ENCODE data around the gene ECSCR.
"Not testable (repeated sequence)": the region's sequence is repeated elsewhere in the genome, so short reads cannot be mapped to it uniquely, and the experiment has no call there.

Gene ECSCR
- total RNA-seq, result 0 reads per million in 3 donors

GRCh38 chr5:139462586-139463276 is at the start of gene ECSCR:
Gene ECSCR (minus strand): TSS chr5:139462743. CDS start chr5:139462670, 73 bp downstream.
- Histone ChIP-seq H3K4me1 (ENCODE audit: control insufficient read depth, insufficient read depth, low read length, poor library complexity, severe bottlenecking) (peaks cover 26% of the 10 kb centered on the region), H3K4me3 (ENCODE audit: insufficient read depth, low read depth, low read length, poor library complexity, severe bottlenecking) (no peak within 1 kb of the TSS), H3K9me3 (ENCODE audit: control insufficient read depth, low read length) (no peaks in the 10 kb centered on the region), H3K27me3 (replicated peaks; ENCODE audit: control insufficient read depth, insufficient read depth, low read length, poor library complexity, severe bottlenecking) (no peaks in the 10 kb centered on the region), H3K36me3 (ENCODE audit: control insufficient read depth, insufficient read depth, low read length) (no peaks in the 10 kb centered on the region), H3K27ac (ENCODE audit: insufficient read depth, low read length, poor library complexity, severe bottlenecking) (no peak within 1 kb of the TSS)
- DNase-seq, result no peak

- not testable (repeated sequence) for H3K9me3 ChIP-seq (ENCODE audit: control insufficient read depth, low read length); H3K27me3 ChIP-seq (replicated peaks; ENCODE audit: control insufficient read depth, insufficient read depth, low read length, poor library complexity, severe bottlenecking); H3K36me3 ChIP-seq (ENCODE audit: control insufficient read depth, insufficient read depth, low read length); H3K4me1 ChIP-seq (ENCODE audit: control insufficient read depth, insufficient read depth, low read length, poor library complexity, severe bottlenecking); H3K4me3 ChIP-seq (ENCODE audit: insufficient read depth, low read depth, low read length, poor library complexity, severe bottlenecking); H3K27ac ChIP-seq (ENCODE audit: insufficient read depth, low read length, poor library complexity, severe bottlenecking); DNase-seq
These were observed 42.2 kb upstream of the ECSCR start for GRCh38 chr5:139504722-139505121.

- DNase-seq; H3K36me3 ChIP-seq (ENCODE audit: control insufficient read depth, insufficient read depth, low read length); H3K9me3 ChIP-seq (ENCODE audit: control insufficient read depth, low read length); H3K27ac ChIP-seq (ENCODE audit: insufficient read depth, low read length, poor library complexity, severe bottlenecking); H3K27me3 ChIP-seq (replicated peaks; ENCODE audit: control insufficient read depth, insufficient read depth, low read length, poor library complexity, severe bottlenecking); H3K4me3 ChIP-seq (ENCODE audit: insufficient read depth, low read depth, low read length, poor library complexity, severe bottlenecking); H3K4me1 ChIP-seq (ENCODE audit: control insufficient read depth, insufficient read depth, low read length, poor library complexity, severe bottlenecking): not testable (repeated sequence)
These were observed 41.3 kb upstream of the ECSCR start for GRCh38 chr5:139503879-139504278.

- not testable (repeated sequence) for H3K4me1 ChIP-seq (ENCODE audit: control insufficient read depth, insufficient read depth, low read length, poor library complexity, severe bottlenecking); H3K27me3 ChIP-seq (replicated peaks; ENCODE audit: control insufficient read depth, insufficient read depth, low read length, poor library complexity, severe bottlenecking); H3K4me3 ChIP-seq (ENCODE audit: insufficient read depth, low read depth, low read length, poor library complexity, severe bottlenecking); H3K9me3 ChIP-seq (ENCODE audit: control insufficient read depth, low read length); H3K27ac ChIP-seq (ENCODE audit: insufficient read depth, low read length, poor library complexity, severe bottlenecking); H3K36me3 ChIP-seq (ENCODE audit: control insufficient read depth, insufficient read depth, low read length); DNase-seq
These were observed 40.7 kb upstream of the ECSCR start for GRCh38 chr5:139503036-139503817.

GRCh38 chr5:139501381-139501780 is 38.8 kb upstream of the ECSCR start:
- Histone ChIP-seq H3K27ac (ENCODE audit: insufficient read depth, low read length, poor library complexity, severe bottlenecking) (no peak overlapping the region), H3K4me1 (ENCODE audit: control insufficient read depth, insufficient read depth, low read length, poor library complexity, severe bottlenecking) (no peaks in the 10 kb centered on the region), H3K9me3 (ENCODE audit: control insufficient read depth, low read length) (no peaks in the 10 kb centered on the region), H3K36me3 (ENCODE audit: control insufficient read depth, insufficient read depth, low read length) (no peaks in the 10 kb centered on the region), H3K27me3 (replicated peaks; ENCODE audit: control insufficient read depth, insufficient read depth, low read length, poor library complexity, severe bottlenecking) (no peaks in the 10 kb centered on the region), H3K4me3 (ENCODE audit: insufficient read depth, low read depth, low read length, poor library complexity, severe bottlenecking) (no peak overlapping the region)
- no peak for DNase-seq

- DNase-seq, result no peak
- Histone ChIP-seq H3K27ac (ENCODE audit: insufficient read depth, low read length, poor library complexity, severe bottlenecking) (no peak overlapping the region), H3K4me3 (ENCODE audit: insufficient read depth, low read depth, low read length, poor library complexity, severe bottlenecking) (no peak overlapping the region), H3K36me3 (ENCODE audit: control insufficient read depth, insufficient read depth, low read length) (no peaks in the 10 kb centered on the region), H3K9me3 (ENCODE audit: control insufficient read depth, low read length) (no peaks in the 10 kb centered on the region), H3K27me3 (replicated peaks; ENCODE audit: control insufficient read depth, insufficient read depth, low read length, poor library complexity, severe bottlenecking) (no peaks in the 10 kb centered on the region), H3K4me1 (ENCODE audit: control insufficient read depth, insufficient read depth, low read length, poor library complexity, severe bottlenecking) (no peaks in the 10 kb centered on the region)
These were observed 33.3 kb upstream of the ECSCR start for GRCh38 chr5:139495638-139496435.

- Histone ChIP-seq H3K4me3 (ENCODE audit: insufficient read depth, low read depth, low read length, poor library complexity, severe bottlenecking) (no peak overlapping the region), H3K9me3 (ENCODE audit: control insufficient read depth, low read length) (no peaks in the 10 kb centered on the region), H3K36me3 (ENCODE audit: control insufficient read depth, insufficient read depth, low read length) (no peaks in the 10 kb centered on the region), H3K27ac (ENCODE audit: insufficient read depth, low read length, poor library complexity, severe bottlenecking) (no peak overlapping the region), H3K4me1 (ENCODE audit: control insufficient read depth, insufficient read depth, low read length, poor library complexity, severe bottlenecking) (no peaks in the 10 kb centered on the region), H3K27me3 (replicated peaks; ENCODE audit: control insufficient read depth, insufficient read depth, low read length, poor library complexity, severe bottlenecking) (no peaks in the 10 kb centered on the region)
- DNase-seq, result no peak
These were observed 32.3 kb upstream of the ECSCR start for GRCh38 chr5:139494832-139495231.

GRCh38 chr5:139494256-139494655 is 31.7 kb upstream of the ECSCR start:
- DNase-seq, result no peak
- no peaks in the 10 kb centered on the region for H3K36me3 ChIP-seq (ENCODE audit: control insufficient read depth, insufficient read depth, low read length)
- no peaks in the 10 kb centered on the region for H3K27me3 ChIP-seq (replicated peaks; ENCODE audit: control insufficient read depth, insufficient read depth, low read length, poor library complexity, severe bottlenecking)
- no peak overlapping the region for H3K4me3 ChIP-seq (ENCODE audit: insufficient read depth, low read depth, low read length, poor library complexity, severe bottlenecking)
- no peaks in the 10 kb centered on the region for H3K4me1 ChIP-seq (ENCODE audit: control insufficient read depth, insufficient read depth, low read length, poor library complexity, severe bottlenecking)
- no peaks in the 10 kb centered on the region for H3K9me3 ChIP-seq (ENCODE audit: control insufficient read depth, low read length)
- no peak overlapping the region for H3K27ac ChIP-seq (ENCODE audit: insufficient read depth, low read length, poor library complexity, severe bottlenecking)

- DNase-seq, result no peak
- Histone ChIP-seq H3K4me3 (ENCODE audit: insufficient read depth, low read depth, low read length, poor library complexity, severe bottlenecking) (no peak overlapping the region), H3K36me3 (ENCODE audit: control insufficient read depth, insufficient read depth, low read length) (no peaks in the 10 kb centered on the region), H3K27me3 (replicated peaks; ENCODE audit: control insufficient read depth, insufficient read depth, low read length, poor library complexity, severe bottlenecking) (no peaks in the 10 kb centered on the region), H3K4me1 (ENCODE audit: control insufficient read depth, insufficient read depth, low read length, poor library complexity, severe bottlenecking) (peaks cover 4% of the 10 kb centered on the region), H3K27ac (ENCODE audit: insufficient read depth, low read length, poor library complexity, severe bottlenecking) (no peak overlapping the region), H3K9me3 (ENCODE audit: control insufficient read depth, low read length) (no peaks in the 10 kb centered on the region)
These were observed 30.2 kb upstream of the ECSCR start for GRCh38 chr5:139492700-139493192.
